ENCODE data around the gene AK9.
"Not testable (repeated sequence)": the region's sequence is repeated elsewhere in the genome, so short reads cannot be mapped to it uniquely, and the experiment has no call there.

Gene AK9

GRCh38 chr6:109523478-109523877 lies 167.5 kb downstream of the AK9 start:
- Histone ChIP-seq H3K79me2 (no peaks in the 10 kb centered on the region), H3K27ac (no peak overlapping the region), H3K4me2 (ENCODE audit: low read length) (no peak overlapping the region)

GRCh38 chr6:109521080-109521479 lies 169.9 kb downstream of the AK9 start:
- peaks cover 7% of the 10 kb centered on the region for H3K9me3 ChIP-seq (ENCODE audit: control insufficient read depth, low read length)
- H3K79me2 ChIP-seq = no peaks in the 10 kb centered on the region
- no peak overlapping the region for H3K27ac ChIP-seq
- no peak overlapping the region for H3K4me2 ChIP-seq (ENCODE audit: low read length)
- no peaks in the 10 kb centered on the region for H3K4me1 ChIP-seq
- H2AFZ ChIP-seq = no peak overlapping the region
- no peaks in the 10 kb centered on the region for H3K36me3 ChIP-seq (ENCODE audit: control insufficient read depth, insufficient read depth, low read length)
- H3K27me3 ChIP-seq (ENCODE audit: control insufficient read depth, insufficient read depth, low read length) = no peaks in the 10 kb centered on the region
- H3K9ac ChIP-seq = no peak overlapping the region
- H3K4me3 ChIP-seq (ENCODE audit: low read depth, low read length) = no peak overlapping the region
- TF ChIP-seq CTCF (IDR thresholded peaks at IDR 0.05) = no peak

More at GRCh38 chr6:109523478-109523877, 167.5 kb downstream of the AK9 start:
- peaks cover 5% of the 10 kb centered on the region for H3K4me1 ChIP-seq
- H3K4me3 ChIP-seq (ENCODE audit: low read depth, low read length) = no peak overlapping the region
- no peak overlapping the region for H3K9ac ChIP-seq
- no peak for TF ChIP-seq CTCF (IDR thresholded peaks at IDR 0.05)
- H2AFZ ChIP-seq = no peak overlapping the region
- H3K36me3 ChIP-seq (ENCODE audit: control insufficient read depth, insufficient read depth, low read length) = no peaks in the 10 kb centered on the region
- no peaks in the 10 kb centered on the region for H3K27me3 ChIP-seq (ENCODE audit: control insufficient read depth, insufficient read depth, low read length)
- peaks cover 7% of the 10 kb centered on the region for H3K9me3 ChIP-seq (ENCODE audit: control insufficient read depth, low read length)

- H3K27ac ChIP-seq; H3K27me3 ChIP-seq (ENCODE audit: control insufficient read depth, insufficient read depth, low read length); H3K9me3 ChIP-seq (ENCODE audit: control insufficient read depth, low read length); H3K4me3 ChIP-seq (ENCODE audit: low read depth, low read length); H3K79me2 ChIP-seq; H3K4me1 ChIP-seq; H3K4me2 ChIP-seq (ENCODE audit: low read length); H2AFZ ChIP-seq; H3K9ac ChIP-seq; H3K36me3 ChIP-seq (ENCODE audit: control insufficient read depth, insufficient read depth, low read length): not testable (repeated sequence)
These were observed 171.4 kb downstream of the AK9 start for GRCh38 chr6:109519647-109520046.

GRCh38 chr6:109516929-109517328 lies 174.1 kb downstream of the AK9 start:
- no peak for TF ChIP-seq CTCF (IDR thresholded peaks at IDR 0.05)
- no peak overlapping the region for H3K4me3 ChIP-seq (ENCODE audit: low read depth, low read length)
- H3K27me3 ChIP-seq (ENCODE audit: control insufficient read depth, insufficient read depth, low read length) = no peaks in the 10 kb centered on the region
- H3K27ac ChIP-seq = no peak overlapping the region
- no peak overlapping the region for H2AFZ ChIP-seq
- H3K9ac ChIP-seq = no peak overlapping the region
- H3K79me2 ChIP-seq = no peaks in the 10 kb centered on the region
- no peak overlapping the region for H3K4me2 ChIP-seq (ENCODE audit: low read length)
- H3K36me3 ChIP-seq (ENCODE audit: control insufficient read depth, insufficient read depth, low read length) = no peaks in the 10 kb centered on the region
- H3K9me3 ChIP-seq (ENCODE audit: control insufficient read depth, low read length) = no peaks in the 10 kb centered on the region
- H3K4me1 ChIP-seq = peaks cover 2% of the 10 kb centered on the region

GRCh38 chr6:109515781-109516409 lies 175.1 kb downstream of the AK9 start:
- H3K27ac ChIP-seq = no peak overlapping the region
- no peak overlapping the region for H3K9ac ChIP-seq
- H3K4me1 ChIP-seq = peaks cover 10% of the 10 kb centered on the region
- H3K79me2 ChIP-seq = no peaks in the 10 kb centered on the region
- H3K4me3 ChIP-seq (ENCODE audit: low read depth, low read length) = no peak overlapping the region
- no peaks in the 10 kb centered on the region for H3K27me3 ChIP-seq (ENCODE audit: control insufficient read depth, insufficient read depth, low read length)
- peak overlapping the region; percentile 54 for H2AFZ ChIP-seq
- no peak for TF ChIP-seq CTCF (IDR thresholded peaks at IDR 0.05)
- H3K9me3 ChIP-seq (ENCODE audit: control insufficient read depth, low read length) = no peaks in the 10 kb centered on the region
- no peak overlapping the region for H3K4me2 ChIP-seq (ENCODE audit: low read length)
- no peaks in the 10 kb centered on the region for H3K36me3 ChIP-seq (ENCODE audit: control insufficient read depth, insufficient read depth, low read length)
